Kidney epithelial cell (primary cell): ENCODE data around the gene PHLPP1. TPM values are rescaled to one million over a fixed set of nuclear protein-coding genes. Genes with fewer than 3 reads are reported as not detected.
A peak's percentile ranks its signal among the peaks of the same experiment; 100 is the strongest.

Experiments used
- DNase-seq: peaks from one replicate; pipeline ENCODE4 v3.0.0-alpha.2; 2010; ENCODE audit warnings: low read depth
- H3K27me3 ChIP-seq: 2 replicates; pipeline ENCODE4 v1.6.0; 2011; ENCODE audit warnings: low read length; ENCODE audit not compliant: control insufficient read depth, insufficient read depth
- H3K36me3 ChIP-seq: 2 replicates; pipeline ENCODE4 v1.5.1; 2011; ENCODE audit warnings: low read length; ENCODE audit not compliant: control insufficient read depth, insufficient read depth
- H3K4me3 ChIP-seq: 2 replicates; pipeline ENCODE4 v1.5.1; 2011; ENCODE audit warnings: low read depth, mild to moderate bottlenecking, control low read depth, low read length
- total RNA-seq: library from RNA; depleted of rRNA; stranded (reverse); fragments of >200 nt; gene quantifications from 2 replicates; pipeline ENCODE4 v1.2.3, GENCODE V29; 2015
- TF ChIP-seq, protein P1 (sequence below): IDR thresholded peaks from 2 replicates; pipeline ENCODE4 v1.5.1; 2011; ENCODE audit warnings: mild to moderate bottlenecking, moderate library complexity, low read length, control low read depth, inconsistent platforms; ENCODE audit not compliant: insufficient read depth, poor library complexity, severe bottlenecking

Gene PHLPP1
- total RNA-seq, 1 donor from 2014 or later: 4.4 TPM

DNA sequence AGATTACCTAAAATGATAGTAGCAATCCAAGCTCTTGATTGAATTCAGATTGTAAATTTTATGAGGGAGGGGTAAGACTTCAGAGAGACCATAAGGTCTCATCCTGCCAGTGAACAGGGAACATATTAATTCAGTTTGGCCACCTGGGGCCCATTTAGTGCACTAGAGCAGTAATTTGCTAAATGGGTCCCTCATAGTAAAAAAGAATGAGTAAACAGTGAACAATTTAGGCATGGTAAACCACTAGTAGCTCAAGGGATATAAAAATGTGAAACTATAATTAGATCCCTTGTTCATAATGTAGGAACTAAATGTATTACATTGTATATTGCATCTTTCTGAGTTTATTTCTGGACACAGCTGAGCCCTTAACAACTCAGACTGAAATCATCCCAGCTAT lies 4.9 kb upstream of the PHLPP1 start:
- DNase-seq: no peak
- Histone ChIP-seq H3K27me3 (no peaks in the 10 kb centered on the region), H3K36me3 (no peaks in the 10 kb centered on the region), H3K4me3 (no peak overlapping the region)
- TF ChIP-seq, protein P1, sequence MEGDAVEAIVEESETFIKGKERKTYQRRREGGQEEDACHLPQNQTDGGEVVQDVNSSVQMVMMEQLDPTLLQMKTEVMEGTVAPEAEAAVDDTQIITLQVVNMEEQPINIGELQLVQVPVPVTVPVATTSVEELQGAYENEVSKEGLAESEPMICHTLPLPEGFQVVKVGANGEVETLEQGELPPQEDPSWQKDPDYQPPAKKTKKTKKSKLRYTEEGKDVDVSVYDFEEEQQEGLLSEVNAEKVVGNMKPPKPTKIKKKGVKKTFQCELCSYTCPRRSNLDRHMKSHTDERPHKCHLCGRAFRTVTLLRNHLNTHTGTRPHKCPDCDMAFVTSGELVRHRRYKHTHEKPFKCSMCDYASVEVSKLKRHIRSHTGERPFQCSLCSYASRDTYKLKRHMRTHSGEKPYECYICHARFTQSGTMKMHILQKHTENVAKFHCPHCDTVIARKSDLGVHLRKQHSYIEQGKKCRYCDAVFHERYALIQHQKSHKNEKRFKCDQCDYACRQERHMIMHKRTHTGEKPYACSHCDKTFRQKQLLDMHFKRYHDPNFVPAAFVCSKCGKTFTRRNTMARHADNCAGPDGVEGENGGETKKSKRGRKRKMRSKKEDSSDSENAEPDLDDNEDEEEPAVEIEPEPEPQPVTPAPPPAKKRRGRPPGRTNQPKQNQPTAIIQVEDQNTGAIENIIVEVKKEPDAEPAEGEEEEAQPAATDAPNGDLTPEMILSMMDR: no peak

DNA sequence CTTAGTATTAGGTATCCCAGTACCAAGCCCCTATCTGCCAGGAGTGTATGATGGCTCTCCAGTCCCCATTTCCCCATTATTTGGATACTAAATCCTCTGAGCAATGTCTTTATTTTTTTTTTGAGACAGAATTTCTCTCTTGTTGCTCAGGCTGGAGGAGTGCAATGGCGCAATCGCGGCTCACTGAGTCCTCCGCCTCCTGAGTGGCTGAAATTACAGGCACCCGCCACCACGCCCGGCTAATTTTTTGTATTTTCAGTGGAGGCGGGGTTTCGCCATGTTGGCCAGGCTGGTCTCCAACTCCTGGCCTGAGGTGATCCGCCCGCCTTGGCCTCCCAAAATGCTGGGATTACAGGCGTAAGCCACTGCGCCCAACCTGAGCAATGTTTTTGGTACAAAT lies 3.6 kb upstream of the PHLPP1 start:
- no peaks in the 10 kb centered on the region for H3K36me3 ChIP-seq
- DNase-seq: no peak
- TF ChIP-seq, protein P1: no peak
- H3K4me3 ChIP-seq: no peak overlapping the region
- H3K27me3 ChIP-seq: no peaks in the 10 kb centered on the region

DNA sequence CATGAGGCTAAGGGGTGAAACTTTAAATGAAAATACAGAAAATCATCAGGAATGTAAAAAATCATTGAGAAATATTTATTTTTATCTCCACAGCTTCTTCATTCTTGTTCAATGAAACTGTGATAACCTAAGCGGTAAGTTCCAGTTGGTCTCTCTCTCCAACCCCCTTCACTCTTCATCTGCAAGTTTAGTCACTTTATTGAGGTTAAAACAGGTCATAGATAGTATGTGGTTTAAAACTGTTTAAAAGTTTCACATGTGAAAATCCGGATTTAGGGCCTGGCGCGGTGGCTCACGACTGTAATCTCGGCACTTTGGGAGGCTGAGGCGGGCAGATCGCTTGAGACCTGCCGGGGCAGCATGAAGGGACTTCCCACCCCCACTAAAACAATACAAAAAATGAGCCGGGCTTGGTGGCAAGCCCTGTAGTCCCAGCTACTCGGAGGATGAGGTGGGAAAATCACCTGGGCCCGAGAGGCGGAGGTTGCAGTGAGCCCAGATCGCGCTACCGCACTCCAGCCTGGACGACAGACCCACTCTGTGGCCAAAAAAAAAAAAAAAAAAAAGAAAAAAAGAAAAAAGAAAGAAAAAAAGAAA lies 1.6 kb upstream of the PHLPP1 start:
- no peak for DNase-seq
- TF ChIP-seq, protein P1: no peak
- no peak overlapping the region for H3K4me3 ChIP-seq
- no peaks in the 10 kb centered on the region for H3K27me3 ChIP-seq
- H3K36me3 ChIP-seq: no peaks in the 10 kb centered on the region

DNA sequence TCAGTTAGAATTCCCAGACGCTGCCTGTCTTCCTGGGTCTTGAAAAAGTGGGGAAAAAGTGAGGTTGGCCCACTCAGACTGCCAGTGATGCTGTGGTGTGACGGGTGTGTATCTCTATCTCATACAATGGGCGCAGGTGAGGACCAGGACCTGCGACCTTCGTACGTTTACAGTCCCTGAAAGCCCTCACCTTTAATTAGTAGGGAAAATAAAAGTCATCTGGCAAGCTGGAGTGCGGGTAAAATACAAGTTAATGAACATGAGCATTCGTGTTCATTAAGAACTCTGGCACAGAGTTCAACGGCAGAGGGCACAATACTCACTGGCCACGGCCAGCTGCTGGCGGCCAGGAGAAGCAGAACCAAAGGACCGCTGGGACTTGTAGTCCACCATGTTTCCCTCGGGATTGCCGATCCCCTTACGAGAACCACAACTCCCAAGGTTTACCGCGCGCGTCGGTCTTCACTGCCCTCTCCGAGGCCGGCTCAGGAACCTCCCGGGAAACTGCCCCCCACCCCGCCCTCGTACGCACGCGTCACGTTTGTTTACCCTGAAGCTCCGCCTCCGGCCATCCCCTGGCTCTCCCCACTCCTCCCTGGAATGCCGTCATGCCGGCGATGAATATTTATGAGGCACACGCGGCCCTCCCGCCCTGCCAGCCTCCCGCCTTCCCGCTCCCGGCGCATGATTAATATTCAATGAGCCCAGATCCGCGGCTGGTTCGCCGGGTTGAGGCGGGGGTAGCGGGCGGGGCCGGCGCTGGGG lies 488 bp upstream of the PHLPP1 start:
- Histone ChIP-seq H3K27me3 (no peaks in the 10 kb centered on the region), H3K36me3 (no peaks in the 10 kb centered on the region), H3K4me3 (peak overlapping the region; percentile 76)
- TF ChIP-seq, protein P1: peak; percentile 82
- DNase-seq: peak; percentile 99

DNA sequence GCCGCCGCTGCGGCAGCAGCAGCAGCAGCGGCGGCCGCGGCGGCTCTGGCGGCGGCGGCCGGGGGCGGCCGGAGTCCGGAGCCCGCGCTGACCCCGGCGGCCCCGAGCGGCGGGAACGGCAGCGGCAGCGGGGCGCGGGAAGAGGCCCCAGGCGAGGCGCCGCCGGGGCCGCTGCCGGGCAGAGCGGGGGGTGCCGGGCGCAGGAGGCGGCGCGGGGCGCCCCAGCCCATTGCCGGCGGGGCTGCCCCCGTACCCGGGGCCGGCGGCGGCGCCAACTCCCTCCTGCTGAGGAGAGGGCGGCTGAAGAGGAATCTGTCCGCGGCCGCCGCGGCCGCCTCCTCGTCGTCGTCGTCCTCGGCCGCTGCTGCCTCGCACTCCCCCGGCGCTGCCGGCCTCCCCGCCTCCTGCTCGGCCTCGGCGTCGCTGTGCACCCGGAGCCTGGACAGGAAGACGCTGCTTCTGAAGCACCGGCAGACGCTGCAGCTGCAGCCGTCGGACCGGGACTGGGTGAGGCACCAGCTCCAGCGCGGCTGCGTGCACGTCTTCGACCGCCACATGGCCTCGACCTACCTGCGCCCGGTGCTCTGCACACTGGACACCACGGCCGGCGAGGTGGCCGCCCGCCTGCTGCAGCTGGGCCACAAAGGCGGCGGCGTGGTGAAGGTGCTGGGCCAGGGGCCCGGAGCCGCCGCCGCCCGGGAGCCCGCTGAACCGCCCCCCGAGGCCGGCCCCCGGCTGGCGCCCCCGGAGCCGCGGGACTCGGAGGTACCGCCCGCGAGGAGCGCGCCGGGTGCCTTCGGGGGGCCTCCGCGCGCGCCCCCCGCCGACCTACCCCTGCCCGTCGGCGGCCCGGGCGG lies 646 bp downstream of the PHLPP1 start:
- TF ChIP-seq, protein P1: no peak
- no peak for DNase-seq
- Histone ChIP-seq H3K4me3 (peak overlapping the region; percentile 76), H3K27me3 (no peaks in the 10 kb centered on the region), H3K36me3 (no peaks in the 10 kb centered on the region)
